PC-9 (cell line): Measurements from ENCODE around the gene SMCHD1. TPM values are rescaled to one million over a fixed set of nuclear protein-coding genes. Genes with fewer than 3 reads are reported as not detected.

Experiments
- BruUV-seq: library from RNA; stranded (reverse); fragments of 400-500 nt; replicated peaks from 2 replicates; lab custom pipeline; 2021; lab: Mats Ljungman, UMichigan
- CTCF ChIA-PET: fragments of 300-600 bp; sonication (Branson Sonifier 250); formaldehyde crosslinking; loops from one replicate; lab custom pipeline; 2022; ENCODE audit warnings: antibody characterized with exemption; lab: Charles Lee
- POLR2A ChIA-PET: fragments of 300-600 bp; sonication (Branson Sonifier 250); formaldehyde crosslinking; loops from one replicate; lab custom pipeline; 2022; ENCODE audit warnings: antibody characterized with exemption; ENCODE audit not compliant: unreplicated experiment; lab: Charles Lee
- DNase-seq, 2 experiments: peaks; one replicate each; pipeline versions ENCODE4 v3.0.0 to v3.0.0-alpha.2; 2015 to 2022; ENCODE audit warnings: mixed read lengths in 1 of 2
- H2AFZ ChIP-seq: fragments of 200-600 bp; sonication (generic); 2 replicates; pipeline ENCODE4 v1.8.1; 2017; ENCODE audit warnings: antibody characterized with exemption
- H3F3A ChIP-seq: fragments of 200-600 bp; sonication (generic); 2 replicates; pipeline ENCODE4 v1.8.1; 2017; ENCODE audit warnings: antibody characterized with exemption, mild to moderate bottlenecking, low read depth; ENCODE audit not compliant: insufficient read depth
- H3K27ac ChIP-seq: fragments of 200-600 bp; sonication (generic); 2 replicates; pipeline ENCODE4 v1.6.1; 2016; ENCODE audit warnings: mixed run types
- H3K27me3 ChIP-seq: fragments of 200-600 bp; sonication (generic); 2 replicates; pipeline ENCODE4 v1.6.1; 2016; ENCODE audit warnings: low read depth, mixed run types; ENCODE audit not compliant: insufficient read depth
- H3K36me3 ChIP-seq: fragments of 200-600 bp; sonication (generic); 2 replicates; pipeline ENCODE4 v1.6.1; 2016; ENCODE audit warnings: low read depth, mixed run types
- H3K4me1 ChIP-seq: fragments of 200-600 bp; sonication (generic); replicated peaks from 2 replicates; pipeline ENCODE4 v1.6.1; 2016; ENCODE audit warnings: mixed run types; ENCODE audit not compliant: insufficient read depth
- H3K4me2 ChIP-seq: fragments of 200-600 bp; sonication (generic); 2 replicates; pipeline ENCODE4 v1.6.1; 2017; ENCODE audit warnings: mixed run types
- H3K4me3 ChIP-seq: fragments of 200-600 bp; sonication (generic); 2 replicates; pipeline ENCODE4 v1.6.1; 2016; ENCODE audit warnings: mixed run types
- H3K79me2 ChIP-seq: fragments of 200-600 bp; sonication (generic); 2 replicates; pipeline ENCODE4 v1.6.1; 2017; ENCODE audit warnings: low read depth, mixed run types
- H3K9me2 ChIP-seq: fragments of 200-600 bp; sonication (generic); 2 replicates; pipeline ENCODE4 v1.8.1; 2017; ENCODE audit warnings: mild to moderate bottlenecking; ENCODE audit not compliant: insufficient read depth
- H3K9me3 ChIP-seq: fragments of 200-600 bp; sonication (generic); 2 replicates; pipeline ENCODE4 v1.8.1; 2016; ENCODE audit warnings: low read depth; ENCODE audit not compliant: insufficient read depth
- H4K20me1 ChIP-seq: fragments of 200-600 bp; sonication (generic); 2 replicates; pipeline ENCODE4 v1.8.1; 2017; ENCODE audit not compliant: insufficient read depth
- EZH2 ChIP-seq: fragments of 200-600 bp; sonication (generic); IDR thresholded peaks from 2 replicates; pipeline ENCODE4 v1.8.0; 2017; ENCODE audit warnings: antibody characterized with exemption, low read depth
- intact Hi-C: fragments of 100-400 bp; cut with micrococcal nuclease; formaldehyde crosslinking; loops from one replicate; pipeline ENCODE4 v1.10.0; 2022; ENCODE audit not compliant: unreplicated experiment
- total RNA-seq: library from RNA; stranded (reverse); gene quantifications from 2 replicates; pipeline ENCODE4 v1.2.3, GENCODE V29; 2021
- TF ChIP-seq, protein P1 (sequence below): fragments of 200-600 bp; sonication (generic); conservative IDR thresholded peaks from 2 replicates; pipeline ENCODE4 v1.6.1; 2017; ENCODE audit warnings: mixed run types, antibody characterized with exemption, mild to moderate bottlenecking, moderate library complexity

Gene SMCHD1
- total RNA-seq, 1 experiment from 2014 or later = 73.7 TPM

DNA sequence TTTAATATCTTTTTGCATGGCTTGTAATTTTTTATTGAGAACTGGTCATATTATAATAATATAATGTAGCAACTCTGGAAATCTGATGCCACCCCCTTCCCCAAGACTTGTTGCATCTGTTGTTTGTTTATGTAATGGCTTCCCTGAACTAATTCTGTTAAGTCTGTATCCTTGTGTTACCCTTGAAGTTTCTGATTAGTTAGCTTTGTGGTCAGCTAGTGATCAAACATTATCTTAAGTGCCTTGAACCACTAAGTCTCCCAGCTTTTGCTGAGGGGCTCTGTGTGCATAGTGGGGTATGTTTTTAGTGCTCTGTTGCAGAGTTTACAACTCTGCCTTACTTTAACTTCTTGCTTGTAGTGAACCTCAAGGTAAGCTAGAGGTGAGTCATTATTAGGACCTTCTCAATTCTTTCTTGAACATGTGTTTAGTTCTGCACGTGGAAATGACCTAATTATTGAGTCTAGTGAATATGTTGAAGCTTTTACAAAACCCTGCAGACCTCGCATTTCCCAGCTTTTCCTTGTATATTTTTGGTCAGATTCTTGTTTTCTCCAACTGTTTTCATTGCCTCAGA lies 24.8 kb downstream of the SMCHD1 start:
- TF ChIP-seq, protein P1, sequence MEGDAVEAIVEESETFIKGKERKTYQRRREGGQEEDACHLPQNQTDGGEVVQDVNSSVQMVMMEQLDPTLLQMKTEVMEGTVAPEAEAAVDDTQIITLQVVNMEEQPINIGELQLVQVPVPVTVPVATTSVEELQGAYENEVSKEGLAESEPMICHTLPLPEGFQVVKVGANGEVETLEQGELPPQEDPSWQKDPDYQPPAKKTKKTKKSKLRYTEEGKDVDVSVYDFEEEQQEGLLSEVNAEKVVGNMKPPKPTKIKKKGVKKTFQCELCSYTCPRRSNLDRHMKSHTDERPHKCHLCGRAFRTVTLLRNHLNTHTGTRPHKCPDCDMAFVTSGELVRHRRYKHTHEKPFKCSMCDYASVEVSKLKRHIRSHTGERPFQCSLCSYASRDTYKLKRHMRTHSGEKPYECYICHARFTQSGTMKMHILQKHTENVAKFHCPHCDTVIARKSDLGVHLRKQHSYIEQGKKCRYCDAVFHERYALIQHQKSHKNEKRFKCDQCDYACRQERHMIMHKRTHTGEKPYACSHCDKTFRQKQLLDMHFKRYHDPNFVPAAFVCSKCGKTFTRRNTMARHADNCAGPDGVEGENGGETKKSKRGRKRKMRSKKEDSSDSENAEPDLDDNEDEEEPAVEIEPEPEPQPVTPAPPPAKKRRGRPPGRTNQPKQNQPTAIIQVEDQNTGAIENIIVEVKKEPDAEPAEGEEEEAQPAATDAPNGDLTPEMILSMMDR = no peak
- TF ChIP-seq EZH2 = no peak
- H3K27ac ChIP-seq = no peak overlapping the region
- H3K4me3 ChIP-seq = no peak overlapping the region
- H3K36me3 ChIP-seq = peaks cover 40% of the 10 kb centered on the region
- peaks cover 41% of the 10 kb centered on the region for H3K79me2 ChIP-seq
- no peak for DNase-seq
- BruUV-seq = no TSS peak
- no peaks in the 10 kb centered on the region for H3K4me1 ChIP-seq
- ChIA-PET POLR2A (no interaction called here), CTCF (no interaction called here)
- no peaks in the 10 kb centered on the region; the same call in 1 of the 2 replicates for H3K9me2 ChIP-seq
- intact Hi-C loops = no loop called here
- H2AFZ ChIP-seq = no peak overlapping the region
- no peaks in the 10 kb centered on the region for H3K27me3 ChIP-seq
- peaks cover 4% of the 10 kb centered on the region; the same call in 1 of the 2 replicates for H4K20me1 ChIP-seq
- H3K4me2 ChIP-seq = no peak overlapping the region
- 0 out of 2 replicates have a peak, but pooled peaks cover 3% of the 10 kb centered on the region for H3F3A ChIP-seq
- peaks cover 2% of the 10 kb centered on the region for H3K9me3 ChIP-seq

DNA sequence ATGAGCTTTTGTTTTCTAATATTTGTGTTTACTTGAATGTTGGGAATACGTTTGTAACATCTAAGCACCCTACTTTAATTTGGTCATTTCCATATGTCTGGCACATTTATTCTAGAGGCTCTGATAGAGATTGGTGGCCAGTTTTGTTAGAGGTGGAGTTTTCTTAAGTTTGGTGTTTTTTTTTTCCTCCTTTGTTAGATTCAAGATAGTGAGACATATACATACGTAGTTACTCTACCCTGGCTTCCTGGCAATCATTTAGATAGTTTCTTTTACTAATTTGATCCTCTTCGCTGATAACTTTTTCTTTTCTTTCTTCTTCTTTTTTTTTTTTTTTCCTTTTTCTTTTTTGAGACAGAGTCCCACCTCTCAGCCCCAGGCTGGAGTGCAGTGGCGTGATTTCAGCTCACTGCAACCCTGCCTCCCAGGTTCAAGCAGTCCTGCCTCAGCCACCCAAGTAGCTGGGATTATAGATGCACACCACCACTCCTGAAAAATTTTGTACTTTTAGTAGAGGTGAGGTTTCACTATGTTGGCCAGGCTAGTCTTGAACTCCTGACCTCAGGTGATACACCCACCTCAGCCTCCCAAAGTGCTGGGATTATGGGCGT lies 26.6 kb downstream of the SMCHD1 start:
- TF ChIP-seq EZH2 = no peak
- TF ChIP-seq, protein P1 = no peak
- Histone ChIP-seq H3K4me1 (no peaks in the 10 kb centered on the region), H3K79me2 (peaks cover 56% of the 10 kb centered on the region), H3K4me2 (no peak overlapping the region), H3K4me3 (no peak overlapping the region), H3K27ac (no peak overlapping the region), H3F3A (0 out of 2 replicates have a peak, but pooled peaks cover 3% of the 10 kb centered on the region), H2AFZ (no peak overlapping the region), H4K20me1 (peaks cover 3% of the 10 kb centered on the region), H3K9me3 (peaks cover 20% of the 10 kb centered on the region), H3K36me3 (peaks cover 52% of the 10 kb centered on the region), H3K9me2 (no peaks in the 10 kb centered on the region; the same call in 1 of the 2 replicates), H3K27me3 (no peaks in the 10 kb centered on the region)
- BruUV-seq = no TSS peak
- CTCF ChIA-PET = interaction anchor here (0.5 kb wide), 1 partner anchor 139 kb away, joined by 7 read pairs; no protein-coding TSS in a partner anchor
- POLR2A ChIA-PET = no interaction called here
- no peak for DNase-seq
- intact Hi-C loops = no loop called here

DNA sequence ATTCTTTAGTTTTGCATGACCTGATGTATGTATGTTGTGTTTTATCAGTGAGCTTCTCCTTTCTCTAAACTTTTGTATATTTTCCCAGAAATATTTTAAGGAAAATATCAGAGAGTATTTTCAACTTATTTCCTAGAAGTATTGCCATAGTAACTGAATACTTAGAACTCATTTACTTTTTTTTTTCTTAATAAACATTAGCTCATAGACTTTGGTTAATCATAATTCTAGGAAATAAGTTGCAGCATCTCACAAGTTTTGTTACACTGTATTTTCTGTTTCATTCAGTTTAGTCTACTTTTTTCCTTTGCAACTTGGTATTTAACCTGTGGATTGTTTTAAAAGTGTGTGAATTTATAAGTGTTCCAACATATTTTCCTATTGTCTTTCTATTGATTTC lies 27.5 kb downstream of the SMCHD1 start:
- DNase-seq = no peak
- Histone ChIP-seq H3K4me3 (no peak overlapping the region), H3K79me2 (peaks cover 66% of the 10 kb centered on the region), H3K27ac (no peak overlapping the region), H3K4me1 (no peaks in the 10 kb centered on the region), H2AFZ (no peak overlapping the region), H4K20me1 (peaks cover 3% of the 10 kb centered on the region), H3K4me2 (no peak overlapping the region), H3F3A (0 out of 2 replicates have a peak, but pooled peaks cover 3% of the 10 kb centered on the region), H3K27me3 (no peaks in the 10 kb centered on the region), H3K9me3 (peaks cover 22% of the 10 kb centered on the region), H3K36me3 (peaks cover 51% of the 10 kb centered on the region), H3K9me2 (no peaks in the 10 kb centered on the region; the same call in 1 of the 2 replicates)
- no peak for TF ChIP-seq EZH2
- TF ChIP-seq, protein P1 = no peak
- CTCF ChIA-PET = no interaction called here
- BruUV-seq = no TSS peak
- POLR2A ChIA-PET = no interaction called here
- intact Hi-C loops = no loop called here
